Measurements from ENCODE around the gene MTHFS.
"Not testable (repeated sequence)": the region's sequence is repeated elsewhere in the genome, so short reads cannot be mapped to it uniquely, and the experiment has no call there.

Gene MTHFS

DNA sequence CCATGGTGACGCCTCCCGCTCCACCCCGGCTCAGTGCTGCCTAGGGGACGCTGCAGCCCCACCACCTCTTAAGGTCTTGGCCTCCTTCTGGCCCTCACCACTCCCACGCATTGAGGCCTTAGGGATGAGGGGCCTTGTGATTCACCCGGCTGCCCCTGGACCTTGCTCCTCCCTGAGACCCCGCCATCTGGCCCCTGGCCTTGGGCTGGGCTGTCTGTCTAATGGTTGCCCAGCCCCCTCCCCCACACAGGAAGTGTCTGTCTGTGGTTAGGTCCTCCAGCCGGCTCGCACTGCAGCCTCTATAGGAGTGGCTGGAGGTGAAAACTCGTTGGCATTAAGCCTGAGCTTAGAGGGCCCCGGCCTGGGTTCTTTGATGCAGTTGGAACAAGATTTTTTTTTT is 21.5 kb upstream of the MTHFS start:
- Histone ChIP-seq H3K4me2 (no peak overlapping the region), H3K79me2 (ENCODE audit: insufficient read depth, low read depth) (peaks cover 21% of the 10 kb centered on the region), H3K27ac (no peak overlapping the region), H4K20me1 (ENCODE audit: insufficient read depth) (no peaks in the 10 kb centered on the region), H2AFZ (ENCODE audit: low read depth) (no peak overlapping the region), H3K4me1 (ENCODE audit: low read depth, poor library complexity, severe bottlenecking) (no peaks in the 10 kb centered on the region), H3K36me3 (ENCODE audit: insufficient read depth) (no peaks in the 10 kb centered on the region), H3K9ac (no peak overlapping the region), H3K27me3 (ENCODE audit: insufficient read depth, low read depth) (no peaks in the 10 kb centered on the region), H3K4me3 (IDR thresholded peaks at IDR 0.05; ENCODE audit: insufficient read depth, low read depth, low read length) (no peak overlapping the region)
- TF ChIP-seq, protein P1, sequence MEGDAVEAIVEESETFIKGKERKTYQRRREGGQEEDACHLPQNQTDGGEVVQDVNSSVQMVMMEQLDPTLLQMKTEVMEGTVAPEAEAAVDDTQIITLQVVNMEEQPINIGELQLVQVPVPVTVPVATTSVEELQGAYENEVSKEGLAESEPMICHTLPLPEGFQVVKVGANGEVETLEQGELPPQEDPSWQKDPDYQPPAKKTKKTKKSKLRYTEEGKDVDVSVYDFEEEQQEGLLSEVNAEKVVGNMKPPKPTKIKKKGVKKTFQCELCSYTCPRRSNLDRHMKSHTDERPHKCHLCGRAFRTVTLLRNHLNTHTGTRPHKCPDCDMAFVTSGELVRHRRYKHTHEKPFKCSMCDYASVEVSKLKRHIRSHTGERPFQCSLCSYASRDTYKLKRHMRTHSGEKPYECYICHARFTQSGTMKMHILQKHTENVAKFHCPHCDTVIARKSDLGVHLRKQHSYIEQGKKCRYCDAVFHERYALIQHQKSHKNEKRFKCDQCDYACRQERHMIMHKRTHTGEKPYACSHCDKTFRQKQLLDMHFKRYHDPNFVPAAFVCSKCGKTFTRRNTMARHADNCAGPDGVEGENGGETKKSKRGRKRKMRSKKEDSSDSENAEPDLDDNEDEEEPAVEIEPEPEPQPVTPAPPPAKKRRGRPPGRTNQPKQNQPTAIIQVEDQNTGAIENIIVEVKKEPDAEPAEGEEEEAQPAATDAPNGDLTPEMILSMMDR (conservative IDR thresholded peaks at IDR 0.05; ENCODE audit: low read depth, low read length) = no peak

DNA sequence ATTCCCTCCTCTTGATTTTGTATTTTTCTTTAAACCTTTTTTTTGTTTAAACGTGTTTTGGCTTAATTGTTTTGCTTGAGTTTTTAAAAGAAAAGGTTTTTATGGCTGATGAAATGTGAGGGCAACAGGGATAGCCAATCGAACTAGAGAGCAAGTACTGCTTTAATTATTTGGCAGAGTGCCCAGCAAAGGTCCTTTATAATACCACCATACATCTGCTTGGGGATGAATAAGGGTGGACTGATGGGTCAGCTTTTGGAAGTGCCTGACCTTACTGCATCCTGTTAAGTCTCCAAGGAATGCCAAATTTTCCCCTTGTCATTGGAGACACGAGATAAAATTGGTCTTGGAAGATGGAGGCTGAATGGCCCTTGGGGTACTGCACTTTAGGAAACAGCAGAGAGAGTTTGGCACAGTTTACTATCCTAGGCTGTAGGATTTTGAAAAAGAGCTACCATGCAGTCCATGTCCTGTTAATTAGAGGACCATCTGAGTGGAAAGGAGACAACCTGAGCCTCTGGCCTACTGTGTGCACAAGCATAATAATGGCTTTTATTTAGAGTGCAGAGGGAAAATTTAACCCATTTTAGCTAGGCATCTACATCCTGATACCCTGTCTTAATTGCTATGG is 19.8 kb upstream of the MTHFS start:
- Histone ChIP-seq H2AFZ (ENCODE audit: low read depth) (no peak overlapping the region), H3K4me1 (ENCODE audit: low read depth, poor library complexity, severe bottlenecking) (no peaks in the 10 kb centered on the region), H4K20me1 (ENCODE audit: insufficient read depth) (no peaks in the 10 kb centered on the region), H3K27ac (no peak overlapping the region), H3K4me2 (no peak overlapping the region), H3K4me3 (IDR thresholded peaks at IDR 0.05; ENCODE audit: insufficient read depth, low read depth, low read length) (no peak overlapping the region), H3K79me2 (ENCODE audit: insufficient read depth, low read depth) (peaks cover 9% of the 10 kb centered on the region; the same call in 1 of the 2 replicates), H3K27me3 (ENCODE audit: insufficient read depth, low read depth) (no peaks in the 10 kb centered on the region), H3K36me3 (ENCODE audit: insufficient read depth) (no peaks in the 10 kb centered on the region), H3K9ac (no peak overlapping the region)
- TF ChIP-seq, protein P1 (conservative IDR thresholded peaks at IDR 0.05; ENCODE audit: low read depth, low read length) = no peak

DNA sequence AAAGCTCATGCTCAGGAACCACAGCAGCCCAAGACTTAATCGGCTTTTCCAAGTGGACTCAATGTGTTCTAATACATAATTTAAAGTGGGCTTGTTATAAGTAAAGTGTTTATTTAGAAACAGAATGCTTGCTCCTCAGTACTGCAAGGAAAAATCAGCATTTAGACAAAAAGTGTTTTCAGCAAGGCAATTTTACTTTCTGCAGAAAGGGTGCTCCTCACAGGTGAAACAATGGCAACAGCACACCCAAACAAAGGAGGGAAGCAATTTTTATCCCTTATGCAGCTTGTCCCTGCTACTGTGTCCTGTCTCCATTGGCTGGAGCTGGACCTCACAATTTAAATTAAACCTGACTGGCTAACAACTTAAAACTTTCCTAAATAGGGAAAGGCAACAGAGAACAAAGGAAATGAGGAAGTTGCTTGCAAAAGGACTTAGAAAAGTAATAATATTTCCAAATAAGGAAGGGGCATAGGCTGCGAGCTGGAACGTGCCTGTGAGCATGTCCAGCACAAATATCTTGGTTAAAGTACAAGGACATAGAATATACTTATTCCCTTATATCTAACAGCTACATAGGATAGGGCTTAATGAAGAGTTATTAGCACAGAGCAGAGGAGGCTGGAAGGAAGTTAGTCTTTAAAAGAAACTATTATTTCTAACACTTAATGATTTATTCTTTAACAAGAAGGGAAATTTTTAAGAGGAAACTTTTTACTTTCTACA is 19.1 kb upstream of the MTHFS start:
- H3K27ac ChIP-seq; H3K4me2 ChIP-seq; H3K79me2 ChIP-seq (ENCODE audit: insufficient read depth, low read depth); H4K20me1 ChIP-seq (ENCODE audit: insufficient read depth); H3K36me3 ChIP-seq (ENCODE audit: insufficient read depth); H3K4me3 ChIP-seq (IDR thresholded peaks at IDR 0.05; ENCODE audit: insufficient read depth, low read depth, low read length); H3K4me1 ChIP-seq (ENCODE audit: low read depth, poor library complexity, severe bottlenecking); H2AFZ ChIP-seq (ENCODE audit: low read depth); H3K27me3 ChIP-seq (ENCODE audit: insufficient read depth, low read depth); H3K9ac ChIP-seq: not testable (repeated sequence)

DNA sequence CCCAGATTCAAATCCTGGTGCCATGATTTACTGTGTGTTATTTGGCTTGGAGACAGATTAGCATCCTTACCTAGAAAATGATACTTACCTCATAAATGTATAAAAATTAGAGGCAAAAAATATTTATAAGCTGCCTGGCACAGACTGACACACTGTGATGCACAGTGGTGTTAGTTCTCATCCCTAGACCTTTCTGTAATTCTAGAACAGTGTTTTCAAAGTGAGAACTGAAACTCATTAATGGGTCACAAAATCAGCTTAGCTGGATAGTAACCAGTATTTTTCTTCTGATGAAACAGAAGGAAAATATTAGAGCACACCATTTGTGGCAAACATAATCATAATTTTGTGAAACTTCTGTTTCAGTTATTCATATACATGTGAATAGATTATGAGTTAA is 17.9 kb upstream of the MTHFS start:
- Histone ChIP-seq H3K4me3 (IDR thresholded peaks at IDR 0.05; ENCODE audit: insufficient read depth, low read depth, low read length) (no peak overlapping the region), H3K36me3 (ENCODE audit: insufficient read depth) (no peaks in the 10 kb centered on the region), H2AFZ (ENCODE audit: low read depth) (no peak overlapping the region), H3K4me1 (ENCODE audit: low read depth, poor library complexity, severe bottlenecking) (no peaks in the 10 kb centered on the region), H3K9ac (no peak overlapping the region), H3K27ac (no peak overlapping the region), H3K4me2 (no peak overlapping the region), H3K79me2 (ENCODE audit: insufficient read depth, low read depth) (no peaks in the 10 kb centered on the region), H3K27me3 (ENCODE audit: insufficient read depth, low read depth) (no peaks in the 10 kb centered on the region), H4K20me1 (ENCODE audit: insufficient read depth) (no peaks in the 10 kb centered on the region)
- TF ChIP-seq, protein P1 (conservative IDR thresholded peaks at IDR 0.05; ENCODE audit: low read depth, low read length) = no peak

DNA sequence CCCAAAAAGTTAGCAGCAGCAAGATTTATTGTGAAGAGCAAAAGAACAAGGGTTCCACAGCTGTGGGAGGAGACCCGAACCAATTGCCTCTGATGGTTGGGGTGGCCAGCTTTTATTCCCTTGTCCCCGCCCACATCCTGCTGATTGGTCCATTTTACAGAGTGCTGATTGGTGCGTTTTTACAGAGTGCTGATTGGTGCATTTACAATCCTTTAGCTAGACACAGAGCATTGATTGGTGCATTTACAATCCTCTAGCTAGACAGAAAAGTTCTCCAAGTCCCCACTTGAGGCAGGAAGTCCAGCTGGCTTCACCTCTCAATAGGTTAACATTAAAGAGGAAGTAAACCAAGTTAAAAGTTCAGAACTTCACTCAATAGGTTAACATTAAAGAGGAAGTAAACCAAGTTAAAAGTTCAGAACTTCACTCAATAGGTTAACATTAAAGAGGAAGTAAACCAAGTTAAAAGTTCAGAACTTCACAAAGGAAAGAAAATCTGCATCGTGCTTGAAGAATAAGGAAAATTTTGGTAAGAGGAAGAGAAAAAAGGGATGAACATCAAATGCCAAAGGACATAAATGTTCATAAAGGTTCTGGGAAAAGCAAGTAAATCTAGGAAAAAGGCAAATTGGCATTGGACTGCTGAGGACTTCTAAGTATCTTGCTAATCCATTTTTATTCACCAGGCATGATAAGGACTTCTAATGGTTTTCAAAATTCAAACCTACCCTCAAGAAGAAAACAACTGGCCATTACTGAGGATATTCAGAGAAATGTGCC is 12.9 kb upstream of the MTHFS start:
- H3K27ac ChIP-seq = not testable (repeated sequence)

More for the DNA sequence above, 12.9 kb upstream of the MTHFS start:
- not testable (repeated sequence) for H3K9ac ChIP-seq; H3K4me2 ChIP-seq; H4K20me1 ChIP-seq (ENCODE audit: insufficient read depth); H3K4me3 ChIP-seq (IDR thresholded peaks at IDR 0.05; ENCODE audit: insufficient read depth, low read depth, low read length); H3K27me3 ChIP-seq (ENCODE audit: insufficient read depth, low read depth); H3K79me2 ChIP-seq (ENCODE audit: insufficient read depth, low read depth); H3K4me1 ChIP-seq (ENCODE audit: low read depth, poor library complexity, severe bottlenecking); H2AFZ ChIP-seq (ENCODE audit: low read depth); H3K36me3 ChIP-seq (ENCODE audit: insufficient read depth)
